ENCODE results near the gene TMUB1.

TMUB1 gene

GRCh38 chr7:151091003-151091402 is 7.7 kb upstream of the TMUB1 start:
- Histone ChIP-seq H3K9me3 (ENCODE audit: low read length) (no peaks in the 10 kb centered on the region), H3K36me3 (ENCODE audit: insufficient read depth, low read length) (peaks cover 1% of the 10 kb centered on the region), H3K27me3 (ENCODE audit: insufficient read depth, low read length) (no peaks in the 10 kb centered on the region), H2AFZ (ENCODE audit: low read depth, low read length) (no peak overlapping the region), H3K4me1 (ENCODE audit: insufficient read depth, low read length) (peaks cover 23% of the 10 kb centered on the region), H3K4me3 (ENCODE audit: low read length) (no peak overlapping the region)

GRCh38 chr7:151089893-151090730 is 6.8 kb upstream of the TMUB1 start:
- Histone ChIP-seq H2AFZ (ENCODE audit: low read depth, low read length) (no peak overlapping the region), H3K4me3 (ENCODE audit: low read length) (no peak overlapping the region), H3K4me1 (ENCODE audit: insufficient read depth, low read length) (peaks cover 29% of the 10 kb centered on the region), H3K27me3 (ENCODE audit: insufficient read depth, low read length) (no peaks in the 10 kb centered on the region), H3K9me3 (ENCODE audit: low read length) (no peaks in the 10 kb centered on the region), H3K36me3 (ENCODE audit: insufficient read depth, low read length) (no peaks in the 10 kb centered on the region)

GRCh38 chr7:151088856-151089699 is 5.8 kb upstream of the TMUB1 start:
- Histone ChIP-seq H3K9me3 (ENCODE audit: low read length) (no peaks in the 10 kb centered on the region), H2AFZ (ENCODE audit: low read depth, low read length) (no peak overlapping the region), H3K4me1 (ENCODE audit: insufficient read depth, low read length) (peaks cover 30% of the 10 kb centered on the region), H3K4me3 (ENCODE audit: low read length) (no peak overlapping the region), H3K36me3 (ENCODE audit: insufficient read depth, low read length) (no peaks in the 10 kb centered on the region), H3K27me3 (ENCODE audit: insufficient read depth, low read length) (no peaks in the 10 kb centered on the region)

- H3K4me1 ChIP-seq (ENCODE audit: insufficient read depth, low read length) = peaks cover 35% of the 10 kb centered on the region
- no peaks in the 10 kb centered on the region for H3K27me3 ChIP-seq (ENCODE audit: insufficient read depth, low read length)
- H2AFZ ChIP-seq (ENCODE audit: low read depth, low read length) = no peak overlapping the region
- peak overlapping the region; percentile 67 for H3K4me3 ChIP-seq (ENCODE audit: low read length)
- H3K9me3 ChIP-seq (ENCODE audit: low read length) = no peaks in the 10 kb centered on the region
- H3K36me3 ChIP-seq (ENCODE audit: insufficient read depth, low read length) = no peaks in the 10 kb centered on the region
Observed at GRCh38 chr7:151088019-151088855, 4.9 kb upstream of the TMUB1 start.

GRCh38 chr7:151087245-151088018 is 4.1 kb upstream of the TMUB1 start:
- Histone ChIP-seq H3K36me3 (ENCODE audit: insufficient read depth, low read length) (no peaks in the 10 kb centered on the region), H3K4me3 (ENCODE audit: low read length) (peak overlapping the region; percentile 67), H2AFZ (ENCODE audit: low read depth, low read length) (no peak overlapping the region), H3K9me3 (ENCODE audit: low read length) (no peaks in the 10 kb centered on the region), H3K4me1 (ENCODE audit: insufficient read depth, low read length) (peaks cover 41% of the 10 kb centered on the region), H3K27me3 (ENCODE audit: insufficient read depth, low read length) (no peaks in the 10 kb centered on the region)

GRCh38 chr7:151086802-151087244 is 3.5 kb upstream of the TMUB1 start:
- Histone ChIP-seq H3K27me3 (ENCODE audit: insufficient read depth, low read length) (no peaks in the 10 kb centered on the region), H3K36me3 (ENCODE audit: insufficient read depth, low read length) (no peaks in the 10 kb centered on the region), H3K4me3 (ENCODE audit: low read length) (peak overlapping the region; percentile 67), H3K4me1 (ENCODE audit: insufficient read depth, low read length) (peaks cover 47% of the 10 kb centered on the region), H3K9me3 (ENCODE audit: low read length) (no peaks in the 10 kb centered on the region), H2AFZ (ENCODE audit: low read depth, low read length) (no peak overlapping the region)

- Histone ChIP-seq H3K4me1 (ENCODE audit: insufficient read depth, low read length) (peaks cover 55% of the 10 kb centered on the region), H2AFZ (ENCODE audit: low read depth, low read length) (peak within 1 kb of the TSS; percentile 29), H3K4me3 (ENCODE audit: low read length) (peak within 1 kb of the TSS; percentile 67), H3K27me3 (ENCODE audit: insufficient read depth, low read length) (no peaks in the 10 kb centered on the region), H3K36me3 (ENCODE audit: insufficient read depth, low read length) (no peaks in the 10 kb centered on the region), H3K9me3 (ENCODE audit: low read length) (no peaks in the 10 kb centered on the region)
Observed at GRCh38 chr7:151085691-151086620, 2.7 kb upstream of the TMUB1 start, which contains the start of gene AGAP3. Gene AGAP3, plus strand, starts transcription at chr7:151086475. Its CDS starts 267 bp downstream, at chr7:151086742.

- no peaks in the 10 kb centered on the region for H3K9me3 ChIP-seq (ENCODE audit: low read length)
- peaks cover 57% of the 10 kb centered on the region for H3K4me1 ChIP-seq (ENCODE audit: insufficient read depth, low read length)
- peak overlapping the region; percentile 29 for H2AFZ ChIP-seq (ENCODE audit: low read depth, low read length)
- peak overlapping the region; percentile 58 for H3K4me3 ChIP-seq (ENCODE audit: low read length)
- no peaks in the 10 kb centered on the region for H3K27me3 ChIP-seq (ENCODE audit: insufficient read depth, low read length)
- no peaks in the 10 kb centered on the region for H3K36me3 ChIP-seq (ENCODE audit: insufficient read depth, low read length)
Observed at GRCh38 chr7:151085329-151085690, 2.0 kb upstream of the TMUB1 start.

- Histone ChIP-seq H3K4me3 (ENCODE audit: low read length) (peak overlapping the region; percentile 75), H3K9me3 (ENCODE audit: low read length) (no peaks in the 10 kb centered on the region), H3K4me1 (ENCODE audit: insufficient read depth, low read length) (peaks cover 59% of the 10 kb centered on the region), H2AFZ (ENCODE audit: low read depth, low read length) (peak overlapping the region; percentile 93), H3K27me3 (ENCODE audit: insufficient read depth, low read length) (no peaks in the 10 kb centered on the region), H3K36me3 (ENCODE audit: insufficient read depth, low read length) (peaks cover 4% of the 10 kb centered on the region)
Observed at GRCh38 chr7:151083824-151084160, 499 bp upstream of the TMUB1 start.

- peak overlapping the region; percentile 75 for H3K4me3 ChIP-seq (ENCODE audit: low read length)
- peaks cover 52% of the 10 kb centered on the region for H3K4me1 ChIP-seq (ENCODE audit: insufficient read depth, low read length)
- peak overlapping the region; percentile 93 for H2AFZ ChIP-seq (ENCODE audit: low read depth, low read length)
Observed at GRCh38 chr7:151082141-151083070, 887 bp downstream of the TMUB1 start.

More at GRCh38 chr7:151082141-151083070, 887 bp downstream of the TMUB1 start:
- Histone ChIP-seq H3K9me3 (ENCODE audit: low read length) (no peaks in the 10 kb centered on the region), H3K36me3 (ENCODE audit: insufficient read depth, low read length) (peaks cover 6% of the 10 kb centered on the region), H3K27me3 (ENCODE audit: insufficient read depth, low read length) (no peaks in the 10 kb centered on the region)

Data from neuron (in vitro differentiated cells).